Left lobe of liver (tissue), 2 donors: ENCODE results near the gene MS4A10. TPM values are rescaled to one million over a fixed set of nuclear protein-coding genes. Genes with fewer than 3 reads are reported as not detected.
A peak's percentile ranks its signal among the peaks of the same experiment; 100 is the strongest.

Experiments used
- ATAC-seq: fragments of 200-7000 bp; cut with Tn5 transposase; one replicate; pipeline ENCODE4 v1.9.1; 2020; ENCODE audit warnings: mild to moderate bottlenecking, moderate library complexity
- DNase-seq: peaks from one replicate; pipeline ENCODE4 v3.0.0-alpha.2; 2020; ENCODE audit warnings: low spot score
- total RNA-seq: library from RNA; stranded (reverse); gene quantifications from one replicate; pipeline ENCODE4 v1.2.1, GENCODE V29; 2021
- donor health status: DM: no; HTN: no; CAD: no; lungs with moderate emphysema.
- donor health status: DM: no; HTN: yes; CAD: no.

Gene MS4A10
- total RNA-seq, 1 donor from 2014 or later, result not detected

- no peak for ATAC-seq
- DNase-seq, result no peak
Measured at GRCh38 chr11:60785806-60786361, 751 bp downstream of the MS4A10 start.

DNA sequence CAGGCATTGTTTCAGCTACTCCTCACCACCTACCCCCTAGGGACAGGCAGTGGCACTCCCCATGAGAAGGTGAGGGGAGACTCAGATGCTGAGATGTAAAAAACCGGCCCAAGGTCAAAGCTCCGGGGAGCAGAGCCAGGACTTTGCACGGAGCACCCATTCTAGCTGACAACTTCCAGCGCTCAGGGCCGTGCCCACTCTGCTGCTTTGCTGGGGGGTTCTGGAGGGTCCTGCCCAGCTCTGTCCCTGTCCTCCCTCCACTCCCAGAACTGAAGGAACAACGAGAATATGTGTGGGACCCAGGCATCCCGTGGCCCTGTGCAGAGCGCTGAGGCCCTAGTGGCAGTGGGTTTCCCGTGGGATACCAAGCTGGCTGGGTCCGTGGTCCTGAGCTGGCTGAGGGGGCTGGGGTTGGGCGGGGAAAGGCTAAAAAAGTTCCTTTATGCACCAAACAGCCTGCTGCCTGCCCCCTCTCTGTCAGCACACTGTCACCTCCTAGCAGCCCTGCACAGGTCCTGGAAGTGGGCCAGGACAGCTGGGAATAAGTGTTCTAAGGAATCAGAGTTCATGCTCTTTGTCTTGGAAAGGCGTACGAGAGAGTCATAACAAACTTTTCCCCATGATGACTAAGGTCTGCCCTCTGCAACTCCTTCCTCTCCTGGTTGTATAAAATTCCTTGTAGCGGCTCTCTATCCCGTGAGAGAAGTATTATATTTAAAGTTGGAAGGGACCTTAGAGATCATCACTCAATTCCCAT is 1.9 kb downstream of the MS4A10 start:
- DNase-seq, result no peak
- ATAC-seq, result peak; percentile 31

DNA sequence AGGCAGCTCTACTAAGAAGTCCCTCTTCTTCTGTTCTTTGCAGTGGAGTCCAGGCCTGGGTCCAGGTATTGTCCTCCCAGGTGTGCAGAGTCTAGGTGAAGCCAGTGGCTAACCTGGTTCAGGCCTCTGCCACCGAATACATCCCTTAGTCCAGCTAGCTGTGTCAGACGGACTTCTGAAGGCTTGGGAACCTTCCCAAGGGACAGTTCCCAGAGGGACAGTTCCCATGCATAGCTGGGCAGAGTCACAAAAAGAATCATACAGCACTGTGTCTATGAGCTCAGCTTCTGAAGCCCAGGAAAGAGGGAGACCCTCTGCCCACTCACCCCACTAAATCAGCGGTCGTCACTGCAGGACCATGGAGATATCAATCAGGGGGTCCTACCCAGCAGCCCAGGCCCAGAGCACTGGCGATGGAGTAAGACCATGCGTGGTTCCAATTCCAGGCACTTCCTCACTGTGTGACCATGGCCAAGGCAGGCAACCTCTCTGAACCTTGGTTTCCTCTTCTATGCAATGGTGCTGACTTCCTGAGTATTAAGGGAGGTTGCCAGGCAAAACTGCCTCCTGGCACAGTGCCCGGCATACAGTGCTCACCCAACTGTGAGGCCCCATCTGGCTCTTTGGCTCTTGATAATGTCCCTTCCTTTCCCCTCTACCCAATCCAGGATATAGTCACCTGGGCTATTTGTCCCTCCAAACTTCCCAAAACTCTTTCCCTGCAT is 3.4 kb downstream of the MS4A10 start:
- no peak for ATAC-seq
- no peak for DNase-seq

GRCh38 chr11:60790726-60791125 is 5.6 kb downstream of the MS4A10 start:
- ATAC-seq (no peak), DNase-seq (no peak)

- DNase-seq, result no peak
Measured at GRCh38 chr11:60791153-60791933, 6.2 kb downstream of the MS4A10 start.

GRCh38 chr11:60792521-60792920 is 7.4 kb downstream of the MS4A10 start:
- DNase-seq, result no peak
- ATAC-seq, result no peak

More at GRCh38 chr11:60791153-60791933, 6.2 kb downstream of the MS4A10 start:
- ATAC-seq, result no peak

GRCh38 chr11:60795291-60795690 is 10.2 kb downstream of the MS4A10 start:
- DNase-seq, result no peak
- no peak for ATAC-seq

- DNase-seq, result no peak
- no peak for ATAC-seq
Measured at GRCh38 chr11:60797846-60798630, 12.9 kb downstream of the MS4A10 start.

DNA sequence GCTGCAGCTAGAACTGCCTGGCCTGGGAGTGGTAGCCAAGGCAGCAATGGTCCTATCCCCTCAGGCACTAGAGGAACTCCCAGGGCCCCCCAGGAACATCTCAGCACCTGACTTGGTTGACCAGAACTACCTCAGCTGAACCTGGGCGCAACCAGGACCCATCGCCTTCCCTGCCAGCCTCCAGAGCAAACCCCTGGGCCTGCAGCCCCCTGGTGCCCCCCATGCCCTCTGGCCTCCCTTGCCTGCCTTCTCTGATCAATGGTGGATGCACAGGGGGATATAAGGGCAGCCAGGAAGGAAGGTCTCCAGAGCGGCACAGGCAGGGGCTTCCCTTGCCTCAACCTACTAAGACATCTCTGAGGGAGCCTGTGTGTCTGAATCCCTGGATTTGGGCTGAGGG is 13.5 kb downstream of the MS4A10 start:
- no peak for ATAC-seq
- DNase-seq, result no peak

DNA sequence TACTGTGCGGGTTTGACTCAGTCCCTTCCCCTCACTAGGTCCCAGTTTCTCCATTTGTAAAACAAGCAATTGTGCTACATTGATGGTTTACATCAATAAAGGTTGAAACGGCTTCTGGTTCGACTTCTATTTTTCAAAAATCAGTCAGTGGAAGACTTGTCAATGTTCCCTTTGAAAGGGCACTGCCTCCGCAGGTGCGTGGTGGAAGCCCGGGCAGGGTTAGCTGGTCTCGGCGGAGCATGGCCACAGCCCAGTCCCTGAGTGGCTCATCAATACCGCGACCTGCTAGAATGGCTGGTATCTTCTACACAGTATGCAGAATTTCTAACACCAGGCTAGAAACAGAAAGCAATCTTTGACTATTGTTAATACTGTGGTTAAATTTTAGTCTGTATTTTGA is 16.1 kb downstream of the MS4A10 start:
- ATAC-seq (no peak), DNase-seq (no peak)

GRCh38 chr11:60803273-60803936 is 18.3 kb downstream of the MS4A10 start:
- ATAC-seq, result no peak

GRCh38 chr11:60809249-60809648 is 24.1 kb downstream of the MS4A10 start:
- no peak for DNase-seq
- ATAC-seq, result no peak

More at GRCh38 chr11:60803273-60803936, 18.3 kb downstream of the MS4A10 start:
- no peak for DNase-seq

DNA sequence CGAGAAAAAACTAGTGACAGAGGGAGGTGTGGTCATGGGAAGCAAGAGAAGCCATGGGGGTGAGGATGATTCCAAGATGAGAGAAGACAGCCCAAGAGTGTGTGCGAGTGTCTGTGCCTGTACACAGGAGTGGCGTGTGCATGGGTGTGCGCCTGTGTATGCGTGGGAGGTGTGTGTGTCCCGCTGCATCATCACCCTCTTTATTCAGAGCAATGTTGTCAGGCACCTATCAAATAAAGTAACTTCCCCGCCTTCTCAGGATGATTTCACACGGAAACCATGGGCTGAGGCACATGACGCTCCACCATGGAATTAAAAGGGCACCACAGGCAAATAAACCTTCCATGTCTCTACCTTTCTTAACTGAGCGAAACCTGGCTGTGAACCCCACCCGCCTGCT is 24.6 kb downstream of the MS4A10 start:
- ATAC-seq (no peak), DNase-seq (no peak)

DNA sequence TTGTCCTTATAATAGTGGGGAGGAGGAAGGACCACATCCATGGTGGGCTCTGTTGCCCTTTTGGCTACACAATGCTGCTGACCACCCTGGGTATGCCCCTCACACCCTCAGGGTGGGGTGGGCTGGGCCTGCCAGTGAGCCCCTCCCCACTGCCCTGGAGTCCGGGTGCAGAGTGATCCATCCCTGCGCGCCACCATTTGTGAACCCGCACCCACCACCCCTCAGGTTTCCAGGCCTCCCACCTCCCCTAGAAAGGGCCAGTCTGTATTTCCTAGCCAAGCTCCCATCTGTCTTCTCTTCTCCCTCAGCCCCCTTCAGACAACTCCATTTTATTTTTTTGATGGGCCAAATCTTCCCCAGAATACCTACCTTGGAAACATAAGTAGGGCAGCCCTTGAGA is 25.0 kb downstream of the MS4A10 start:
- ATAC-seq (no peak), DNase-seq (no peak)

DNA sequence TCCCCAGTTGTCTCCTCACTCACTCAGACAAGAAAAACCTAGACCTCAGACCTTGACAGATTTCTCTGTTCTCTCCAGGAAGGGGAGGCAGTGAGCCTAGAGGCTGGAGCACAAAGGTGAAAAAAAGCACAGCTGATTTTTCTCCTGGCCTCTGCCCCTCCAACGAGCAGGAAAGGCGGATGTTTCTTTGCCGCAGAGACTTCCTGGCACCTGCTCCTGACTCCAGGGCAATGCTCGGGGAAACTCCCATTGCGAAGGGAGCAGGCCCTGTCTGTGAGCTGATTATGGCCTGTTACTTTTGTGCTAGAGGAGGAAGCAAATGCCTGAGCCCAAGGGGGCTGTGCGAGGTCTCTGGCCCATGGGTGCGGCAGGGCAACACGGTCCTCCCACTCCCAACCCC is 25.4 kb downstream of the MS4A10 start:
- DNase-seq, result no peak
- no peak for ATAC-seq

- no peak for ATAC-seq
- DNase-seq, result no peak
Measured at GRCh38 chr11:60813324-60813723, 28.2 kb downstream of the MS4A10 start.

GRCh38 chr11:60814112-60814511 is 29.0 kb downstream of the MS4A10 start:
- ATAC-seq, result no peak
- DNase-seq, result no peak

DNA sequence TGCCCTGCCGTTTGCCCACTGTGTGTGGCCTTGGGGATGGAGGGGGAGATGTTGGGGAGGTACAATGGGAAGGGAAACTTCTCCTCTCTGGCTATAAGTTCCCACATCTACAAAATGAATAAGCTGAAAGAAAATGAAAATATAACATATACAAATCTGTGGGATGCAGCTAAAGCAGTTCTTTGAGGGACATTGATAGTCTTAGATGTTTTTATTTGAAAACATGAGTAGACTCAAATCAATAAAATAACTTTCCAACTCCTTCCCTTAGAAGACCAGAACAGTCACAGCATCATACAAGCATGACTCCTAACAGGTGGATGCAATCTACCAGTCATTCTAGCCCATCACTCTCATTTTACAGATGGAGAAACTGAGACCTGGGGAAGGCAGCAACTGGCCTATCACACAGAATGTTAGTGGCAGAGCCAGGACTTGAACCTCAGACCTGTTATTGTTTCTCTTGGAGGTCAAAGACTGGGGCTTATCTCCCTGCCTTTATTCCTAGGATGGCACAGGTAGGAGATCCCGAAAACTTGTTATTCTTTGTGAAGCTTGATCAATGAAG is 31.5 kb downstream of the MS4A10 start:
- DNase-seq (no peak), ATAC-seq (no peak)

- DNase-seq (no peak), ATAC-seq (no peak)
Measured at GRCh38 chr11:60818057-60818456, 32.9 kb downstream of the MS4A10 start.
